Measurements from ENCODE around the gene PGBD5.

GRCh38 chr1:230463326-230463725 lies 37.2 kb upstream of the PGBD5 start:
- TF ChIP-seq ZC3H10 (CRISPR knock-in tag; IDR thresholded peaks at IDR 0.05) (no peak), ESRRG (CRISPR knock-in tag; IDR thresholded peaks at IDR 0.05) (no peak), TSHZ2 (CRISPR knock-in tag; IDR thresholded peaks at IDR 0.05) (no peak), ZFP30 (CRISPR knock-in tag; IDR thresholded peaks at IDR 0.05) (no peak), ARNTL (CRISPR knock-in tag; IDR thresholded peaks at IDR 0.05; ENCODE audit: borderline replicate concordance, low read depth) (no peak), PATZ1 (CRISPR knock-in tag; IDR thresholded peaks at IDR 0.05; ENCODE audit: borderline replicate concordance) (no peak), BACH2 (CRISPR knock-in tag; IDR thresholded peaks at IDR 0.05; ENCODE audit: borderline replicate concordance) (no peak), ZFP3 (CRISPR knock-in tag; IDR thresholded peaks at IDR 0.05) (no peak), TCF4 (CRISPR knock-in tag; IDR thresholded peaks at IDR 0.05; ENCODE audit: borderline replicate concordance) (no peak)

Data from SK-N-SH treated with all-trans-retinoic acid at 6 μM for 48 hours (cell line).